HL-60 (cell line): ENCODE measurements around the gene CGGBP1.

Source experiments
- CTCF ChIP-seq: IDR thresholded peaks from one replicate; pipeline ENCODE4 v1.5.1; 2011; ENCODE audit warnings: low read length, control low read depth, inconsistent platforms; ENCODE audit not compliant: insufficient read depth
- POLR2AphosphoS5 ChIP-seq: IDR thresholded peaks from 2 replicates; pipeline ENCODE4 v1.6.1; 2012; ENCODE audit warnings: low read depth
- REST ChIP-seq: IDR thresholded peaks from 2 replicates; pipeline ENCODE4 v1.6.1; 2012; ENCODE audit warnings: low read depth; ENCODE audit not compliant: insufficient replicate concordance

GRCh38 chr3:88101142-88101541 lies 42.3 kb upstream of the CGGBP1 start:
- TF ChIP-seq POLR2AphosphoS5 (no peak), CTCF (no peak), REST (no peak)
